ENCODE measurements around the gene MT1B. TPM values are rescaled to one million over a fixed set of nuclear protein-coding genes. Genes with fewer than 3 reads are reported as not detected.
A peak's percentile ranks its signal among the peaks of the same experiment; 100 is the strongest.

MT1B gene
- total and polyA plus RNA-seq, 2 of the 13 experiments (the other 11 are each of a cell fraction or from before 2014, with no cell fraction given) = 0.89 TPM; not detected in 1

GRCh38 chr16:56647641-56648431 lies 3.9 kb upstream of the MT1B start:
- BruUV-seq (replicated peaks) = no TSS peak
- ChIA-PET CTCF (ENCODE audit: low intra/inter-chr PET ratio, low total read pairs) (no interaction called here), POLR2A (interaction anchor here (1.3 kb wide), 1 partner anchor 197 kb away, joined by 3 read pairs; the partner anchor contains the start of genes NUDT21 and OGFOD1)
- Histone ChIP-seq H3K27ac (ENCODE audit: extremely low read length, insufficient read depth, low read length) (no peak overlapping the region), H3K27me3 (ENCODE audit: control insufficient read depth in 1 of 2, insufficient read depth in 2 of 2, low read length in 2 of 2) (peaks cover 12 to 55% of the 10 kb centered on the region in 2 experiments; a peak in 4 of 5 replicates), H3K4me3 (replicated peaks in 1 of 3; ENCODE audit: insufficient read depth in 1 of 3, low read depth in 2 of 3, low read length in 3 of 3) (peak overlapping the region in 1 of 3 experiments; percentile 35; a peak in 1 of 6 replicates), H3K79me2 (ENCODE audit: insufficient read depth, low read length) (no peaks in the 10 kb centered on the region), H3K9ac (ENCODE audit: insufficient read depth, low read depth, low read length) (no peak overlapping the region), H3K9me3 (ENCODE audit: low read length) (no peaks in the 10 kb centered on the region), H4K20me1 (ENCODE audit: insufficient read depth, low read length) (no peaks in the 10 kb centered on the region), H3K36me3 (replicated peaks in 1 of 2; ENCODE audit: control insufficient read depth in 1 of 2, insufficient read depth in 2 of 2, low read length in 2 of 2) (no peaks in the 10 kb centered on the region), H2AFZ (ENCODE audit: low read length) (no peak overlapping the region), H3K4me1 (ENCODE audit: insufficient read depth, low read length) (peaks cover 39% of the 10 kb centered on the region), H3K4me2 (ENCODE audit: low read depth, low read length) (peak overlapping the region; percentile 46; the same call in 1 of the 2 replicates)
- no peak for FAIRE-seq
- intact Hi-C loops (cut with micrococcal nuclease; ENCODE audit: unreplicated experiment) (no loop called here), in situ Hi-C loops (cut with HindIII; ENCODE audit: extremely low pct_ligation_motif_present, low pct_unique_long_range_greater_than_20kb) (no loop called here)
- WGBS (ENCODE audit: low lambda C conversion rate) = 35% methylated on average over 20 of the region's 33 CpGs
- peak; percentile 82 for ATAC-seq
- no peak for DNase-seq (ENCODE audit: low spot score)
- TF ChIP-seq ZNF124 (CRISPR knock-in tag; IDR thresholded peaks at IDR 0.05) (no peak), ZNF121 (CRISPR knock-in tag; IDR thresholded peaks at IDR 0.05) (no peak), MAFG (CRISPR knock-in tag; IDR thresholded peaks at IDR 0.05) (no peak), TBL1XR1 (IDR thresholded peaks at IDR 0.05; ENCODE audit: borderline replicate concordance, low read length, partially characterized antibody) (no peak), ZNF619 (CRISPR knock-in tag; IDR thresholded peaks at IDR 0.05) (no peak), LCORL (IDR thresholded peaks at IDR 0.05) (no peak), LCORL (CRISPR knock-in tag; IDR thresholded peaks at IDR 0.05) (peak; percentile 46; the same call in 1 of the 2 replicates), RERE (CRISPR knock-in tag; IDR thresholded peaks at IDR 0.05; ENCODE audit: low read depth) (no peak), SETDB1 (CRISPR knock-in tag; IDR thresholded peaks at IDR 0.05; ENCODE audit: borderline replicate concordance) (no peak), HHEX (CRISPR knock-in tag; IDR thresholded peaks at IDR 0.05) (no peak), ZSCAN12 (CRISPR knock-in tag; IDR thresholded peaks at IDR 0.05) (no peak), ZNF605 (CRISPR knock-in tag; IDR thresholded peaks at IDR 0.05) (peak; percentile 65; the same call in 1 of the 2 replicates), HOXA9 (CRISPR knock-in tag; IDR thresholded peaks at IDR 0.05; ENCODE audit: borderline replicate concordance) (no peak), MIER3 (CRISPR knock-in tag; IDR thresholded peaks at IDR 0.05; ENCODE audit: borderline replicate concordance) (no peak), WIZ (CRISPR knock-in tag; IDR thresholded peaks at IDR 0.05) (no peak), PAX8 (CRISPR knock-in tag; IDR thresholded peaks at IDR 0.05; ENCODE audit: borderline replicate concordance) (no peak), ZNF644 (CRISPR knock-in tag; IDR thresholded peaks at IDR 0.05; ENCODE audit: low read depth) (no peak), ZFP1 (CRISPR knock-in tag; IDR thresholded peaks at IDR 0.05) (no peak), CHD4 (IDR thresholded peaks at IDR 0.05; ENCODE audit: borderline replicate concordance, low read length) (no peak), TEAD2 (CRISPR knock-in tag; IDR thresholded peaks at IDR 0.05) (no peak), ZNF576 (CRISPR knock-in tag; IDR thresholded peaks at IDR 0.05) (no peak), ZNF496 (CRISPR knock-in tag; IDR thresholded peaks at IDR 0.05; ENCODE audit: insufficient replicate concordance) (no peak)
